Measurements from ENCODE around the gene POU5F2.

POU5F2 gene

DNA sequence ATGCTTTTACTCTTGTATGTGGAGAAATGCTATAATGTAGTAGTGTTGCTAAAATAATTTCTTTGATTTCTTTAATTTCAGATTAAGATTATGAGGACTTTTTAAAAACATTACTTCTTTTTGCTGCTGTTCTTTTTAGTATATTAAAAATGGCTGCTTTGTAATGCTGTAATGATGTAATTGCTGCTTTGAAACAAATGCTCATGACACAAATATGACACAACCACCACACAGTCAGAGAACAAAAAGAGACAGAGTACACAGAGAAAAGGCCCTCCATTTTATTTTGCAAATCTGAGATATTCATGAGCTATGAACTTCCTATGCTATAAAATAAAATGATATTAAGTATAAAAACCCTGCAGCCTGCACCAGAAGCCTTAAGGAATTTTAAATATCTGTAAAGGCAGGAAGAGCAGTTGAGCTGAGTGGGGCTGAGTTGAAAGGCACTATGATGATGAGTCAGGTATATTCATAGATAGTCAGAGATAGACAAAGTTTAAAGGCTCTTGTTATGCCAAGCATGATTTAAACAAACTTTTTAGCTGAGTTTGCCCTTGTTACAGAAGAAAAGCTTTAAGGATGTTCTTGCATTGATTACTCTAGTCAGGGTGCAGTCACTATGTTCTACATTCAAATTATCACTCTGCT, 5.1 kb upstream of the POU5F2 start:
- H3K4me3 ChIP-seq (ENCODE audit: low read length), result no peak overlapping the region
- no peaks in the 10 kb centered on the region for H3K9me3 ChIP-seq (ENCODE audit: control insufficient read depth, insufficient read depth, low read length)
- no peaks in the 10 kb centered on the region for H3K27me3 ChIP-seq (ENCODE audit: control insufficient read depth, insufficient read depth, low read length)
- no peaks in the 10 kb centered on the region for H3K4me1 ChIP-seq (ENCODE audit: control insufficient read depth, insufficient read depth, low read length)
- no peak for DNase-seq (ENCODE audit: low read depth, low spot score)
- H3K36me3 ChIP-seq (ENCODE audit: control insufficient read depth, insufficient read depth, low read length), result no peaks in the 10 kb centered on the region
- H3K27ac ChIP-seq (ENCODE audit: low read length), result no peak overlapping the region

DNA sequence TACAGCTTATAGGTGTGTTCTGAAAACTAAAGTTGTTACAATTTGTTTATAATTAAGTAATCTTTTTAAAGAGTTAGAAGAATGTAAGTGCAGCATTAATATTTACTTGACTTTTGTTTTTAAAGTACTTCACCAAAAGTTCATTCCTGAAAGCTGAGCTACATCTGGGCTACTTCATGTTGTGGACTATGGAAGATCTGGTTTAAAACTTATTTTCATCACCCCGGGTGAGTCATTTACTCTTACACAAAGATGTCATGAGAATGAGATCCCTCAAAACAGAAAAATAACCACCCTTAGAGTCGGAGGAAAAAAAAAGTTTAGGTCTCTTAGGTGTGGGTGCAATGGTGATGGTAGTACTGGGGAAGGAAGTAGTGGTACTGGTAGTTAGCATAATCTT, 5.1 kb downstream of the POU5F2 start:
- Histone ChIP-seq H3K27ac (ENCODE audit: low read length) (no peak overlapping the region), H3K4me1 (ENCODE audit: control insufficient read depth, insufficient read depth, low read length) (no peaks in the 10 kb centered on the region), H3K27me3 (ENCODE audit: control insufficient read depth, insufficient read depth, low read length) (no peaks in the 10 kb centered on the region), H3K36me3 (ENCODE audit: control insufficient read depth, insufficient read depth, low read length) (no peaks in the 10 kb centered on the region), H3K4me3 (ENCODE audit: low read length) (no peak overlapping the region), H3K9me3 (ENCODE audit: control insufficient read depth, insufficient read depth, low read length) (no peaks in the 10 kb centered on the region)
- DNase-seq (ENCODE audit: low read depth, low spot score), result no peak
- no CpG with 5 or more reads among the region's 2 CpGs for WGBS (ENCODE audit: insufficient coverage, insufficient read length)

DNA sequence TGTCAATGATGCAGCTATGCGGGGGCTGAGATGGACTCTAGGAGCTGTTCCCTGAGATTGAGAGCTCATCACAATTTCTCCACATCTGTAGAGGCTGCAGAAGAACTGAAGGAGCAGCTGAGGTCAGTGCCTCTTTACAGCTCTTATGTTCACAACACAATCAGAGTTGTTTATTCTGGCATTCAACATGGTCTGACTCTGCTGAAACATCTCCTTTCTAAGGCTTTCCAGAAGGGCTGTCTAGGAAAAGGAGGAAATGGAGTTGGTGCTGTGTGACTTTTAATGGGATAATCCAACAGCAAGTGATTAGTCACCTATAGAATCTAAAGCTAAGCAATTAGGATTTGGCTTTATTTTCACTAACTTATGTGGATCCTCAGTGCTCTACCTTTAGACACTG, 6.0 kb downstream of the POU5F2 start:
- no peaks in the 10 kb centered on the region for H3K9me3 ChIP-seq (ENCODE audit: control insufficient read depth, insufficient read depth, low read length)
- H3K27ac ChIP-seq (ENCODE audit: low read length), result no peak overlapping the region
- no peaks in the 10 kb centered on the region for H3K36me3 ChIP-seq (ENCODE audit: control insufficient read depth, insufficient read depth, low read length)
- no peaks in the 10 kb centered on the region for H3K27me3 ChIP-seq (ENCODE audit: control insufficient read depth, insufficient read depth, low read length)
- no peaks in the 10 kb centered on the region for H3K4me1 ChIP-seq (ENCODE audit: control insufficient read depth, insufficient read depth, low read length)
- DNase-seq (ENCODE audit: low read depth, low spot score), result no peak
- WGBS (ENCODE audit: insufficient coverage, insufficient read length), result no CpG with 5 or more reads among the region's 1 CpG
- H3K4me3 ChIP-seq (ENCODE audit: low read length), result no peak overlapping the region

DNA sequence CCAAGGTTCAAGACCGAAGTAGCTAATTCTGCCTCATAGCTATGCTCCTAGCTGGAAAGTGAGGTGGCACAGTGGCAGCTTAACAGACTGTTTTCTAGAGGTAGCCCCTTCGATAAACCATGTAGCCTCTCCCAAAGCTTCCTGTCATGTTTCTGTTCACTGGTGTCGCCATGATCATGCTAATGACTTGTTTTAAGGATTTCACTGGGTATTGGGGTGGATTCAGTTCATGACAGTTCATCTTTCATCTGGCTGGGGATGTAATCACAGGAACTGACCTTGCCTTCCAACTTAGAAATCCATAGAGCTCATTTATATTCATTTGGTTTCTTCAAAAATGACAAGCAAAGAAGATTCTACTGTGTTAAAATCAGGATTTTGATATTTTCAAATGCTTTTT, 9.4 kb downstream of the POU5F2 start:
- H3K27ac ChIP-seq (ENCODE audit: low read length), result no peak overlapping the region
- no CpG with 5 or more reads among the region's 3 CpGs for WGBS (ENCODE audit: insufficient coverage, insufficient read length)
- no peaks in the 10 kb centered on the region for H3K9me3 ChIP-seq (ENCODE audit: control insufficient read depth, insufficient read depth, low read length)
- no peak overlapping the region for H3K4me3 ChIP-seq (ENCODE audit: low read length)
- DNase-seq (ENCODE audit: low read depth, low spot score), result no peak
- H3K4me1 ChIP-seq (ENCODE audit: control insufficient read depth, insufficient read depth, low read length), result no peaks in the 10 kb centered on the region
- H3K27me3 ChIP-seq (ENCODE audit: control insufficient read depth, insufficient read depth, low read length), result no peaks in the 10 kb centered on the region
- H3K36me3 ChIP-seq (ENCODE audit: control insufficient read depth, insufficient read depth, low read length), result no peaks in the 10 kb centered on the region

DNA sequence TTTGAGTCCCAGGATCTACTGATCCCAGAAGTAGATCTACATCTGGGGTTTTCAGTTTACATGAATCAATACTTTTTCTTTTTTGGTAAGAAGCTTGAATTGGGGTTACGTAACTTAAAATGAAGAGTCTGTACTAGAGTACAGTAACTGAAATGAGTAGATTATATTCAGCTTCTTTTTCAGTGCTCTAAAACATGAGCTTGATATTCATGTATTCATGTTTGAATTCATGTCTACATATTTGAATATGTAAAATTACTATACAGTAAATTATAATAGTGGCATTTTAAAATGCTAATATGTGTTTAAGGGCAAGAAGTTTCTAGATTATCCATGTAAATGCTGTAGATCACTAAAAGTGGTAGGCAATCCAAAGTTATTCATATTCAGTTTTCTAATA, 14.8 kb downstream of the POU5F2 start:
- no peaks in the 10 kb centered on the region for H3K36me3 ChIP-seq (ENCODE audit: control insufficient read depth, insufficient read depth, low read length)
- H3K9me3 ChIP-seq (ENCODE audit: control insufficient read depth, insufficient read depth, low read length), result no peaks in the 10 kb centered on the region
- H3K4me1 ChIP-seq (ENCODE audit: control insufficient read depth, insufficient read depth, low read length), result no peaks in the 10 kb centered on the region
- no CpG with 5 or more reads among the region's 1 CpG for WGBS (ENCODE audit: insufficient coverage, insufficient read length)
- no peaks in the 10 kb centered on the region for H3K27me3 ChIP-seq (ENCODE audit: control insufficient read depth, insufficient read depth, low read length)
- no peak for DNase-seq (ENCODE audit: low read depth, low spot score)
- H3K27ac ChIP-seq (ENCODE audit: low read length), result no peak overlapping the region
- H3K4me3 ChIP-seq (ENCODE audit: low read length), result no peak overlapping the region

DNA sequence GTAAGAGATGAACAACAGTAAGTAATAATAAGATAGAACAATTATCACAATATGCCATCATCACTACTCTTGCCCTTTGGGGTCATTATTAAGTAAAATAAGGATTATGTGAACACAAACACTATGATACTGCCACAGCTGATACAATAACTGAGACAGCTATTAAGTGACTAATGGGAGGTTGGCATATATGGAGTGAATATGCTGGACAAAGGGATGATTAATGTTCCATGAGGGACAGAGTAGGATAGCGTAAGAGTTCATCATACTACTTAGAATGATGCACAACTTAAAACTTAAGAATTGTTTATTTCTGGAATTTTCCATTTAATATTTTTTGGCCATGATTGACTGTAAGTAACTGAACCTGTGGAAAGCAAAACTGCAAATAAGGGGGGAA, 16.6 kb downstream of the POU5F2 start:
- no peaks in the 10 kb centered on the region for H3K4me1 ChIP-seq (ENCODE audit: control insufficient read depth, insufficient read depth, low read length)
- no CpG with 5 or more reads among the region's 1 CpG for WGBS (ENCODE audit: insufficient coverage, insufficient read length)

DNA sequence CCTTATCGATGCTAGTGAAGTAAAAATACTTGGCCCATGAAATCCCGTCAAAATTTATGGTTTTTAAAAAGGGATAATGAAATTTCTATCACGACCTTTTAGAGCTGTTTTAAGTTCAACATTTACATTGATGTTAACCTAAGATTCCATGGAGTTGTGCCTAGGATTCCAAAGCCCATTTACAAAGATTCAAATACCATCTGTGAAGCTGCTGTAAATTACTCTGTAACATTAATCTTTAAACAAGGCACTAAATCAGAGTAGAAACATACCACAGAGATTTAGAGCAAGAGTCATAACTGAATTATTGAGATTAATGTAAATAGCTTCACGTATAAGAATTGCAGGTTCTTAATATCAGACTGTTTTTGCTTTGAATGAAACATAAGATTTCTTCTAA, 17.7 kb downstream of the POU5F2 start:
- H3K9me3 ChIP-seq (ENCODE audit: control insufficient read depth, insufficient read depth, low read length), result no peaks in the 10 kb centered on the region
- H3K27ac ChIP-seq (ENCODE audit: low read length), result no peak overlapping the region
- no peak for DNase-seq (ENCODE audit: low read depth, low spot score)
- no peaks in the 10 kb centered on the region for H3K4me1 ChIP-seq (ENCODE audit: control insufficient read depth, insufficient read depth, low read length)
- no peaks in the 10 kb centered on the region for H3K36me3 ChIP-seq (ENCODE audit: control insufficient read depth, insufficient read depth, low read length)
- WGBS (ENCODE audit: insufficient coverage, insufficient read length), result no CpG with 5 or more reads among the region's 4 CpGs
- H3K4me3 ChIP-seq (ENCODE audit: low read length), result no peak overlapping the region
- no peaks in the 10 kb centered on the region for H3K27me3 ChIP-seq (ENCODE audit: control insufficient read depth, insufficient read depth, low read length)

More for the DNA sequence above, 16.6 kb downstream of the POU5F2 start:
- Histone ChIP-seq H3K36me3 (ENCODE audit: control insufficient read depth, insufficient read depth, low read length) (no peaks in the 10 kb centered on the region), H3K4me3 (ENCODE audit: low read length) (no peak overlapping the region), H3K9me3 (ENCODE audit: control insufficient read depth, insufficient read depth, low read length) (no peaks in the 10 kb centered on the region), H3K27me3 (ENCODE audit: control insufficient read depth, insufficient read depth, low read length) (no peaks in the 10 kb centered on the region), H3K27ac (ENCODE audit: low read length) (no peak overlapping the region)
- DNase-seq (ENCODE audit: low read depth, low spot score), result no peak

DNA sequence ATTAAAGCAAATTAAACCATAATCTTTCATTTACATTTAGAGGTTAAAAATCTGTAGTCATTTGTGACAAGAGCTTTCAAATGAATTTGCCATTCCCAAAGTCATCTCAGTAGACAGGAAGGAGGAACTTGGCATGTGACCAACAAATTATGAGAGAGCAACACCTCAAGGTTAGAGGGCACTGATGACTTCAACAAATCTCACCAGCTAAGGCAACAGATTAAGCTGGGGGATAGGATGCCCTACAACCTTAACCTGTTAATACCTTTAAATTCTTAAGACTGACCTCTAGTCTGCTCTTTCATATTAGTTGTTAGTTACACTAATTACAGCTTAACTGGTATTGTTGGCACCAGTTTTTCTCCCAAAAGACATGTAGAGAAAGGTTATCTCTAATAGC, 18.4 kb downstream of the POU5F2 start:
- no peaks in the 10 kb centered on the region for H3K36me3 ChIP-seq (ENCODE audit: control insufficient read depth, insufficient read depth, low read length)
- H3K9me3 ChIP-seq (ENCODE audit: control insufficient read depth, insufficient read depth, low read length), result no peaks in the 10 kb centered on the region
- H3K4me3 ChIP-seq (ENCODE audit: low read length), result no peak overlapping the region
- no peak for DNase-seq (ENCODE audit: low read depth, low spot score)
- no peak overlapping the region for H3K27ac ChIP-seq (ENCODE audit: low read length)
- H3K27me3 ChIP-seq (ENCODE audit: control insufficient read depth, insufficient read depth, low read length), result no peaks in the 10 kb centered on the region
- H3K4me1 ChIP-seq (ENCODE audit: control insufficient read depth, insufficient read depth, low read length), result no peaks in the 10 kb centered on the region

DNA sequence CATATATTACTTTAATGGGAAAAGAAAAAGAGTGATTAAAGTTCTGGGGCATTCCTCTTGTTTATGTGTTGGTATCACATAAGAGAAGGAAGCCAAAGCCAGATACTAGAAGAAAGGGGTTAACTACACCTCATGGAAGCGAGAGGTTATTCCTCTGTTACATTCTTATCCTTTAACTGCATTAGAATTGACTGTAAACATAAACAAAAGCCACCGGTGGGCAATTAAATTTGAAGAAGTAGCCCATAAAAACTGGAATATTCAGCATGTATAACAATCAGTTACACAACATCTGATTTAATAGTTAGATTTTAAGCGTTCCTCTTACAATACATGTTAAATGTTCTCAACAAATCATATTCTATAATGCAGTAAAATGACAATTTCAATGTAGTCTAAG, 18.8 kb downstream of the POU5F2 start:
- no peak for DNase-seq (ENCODE audit: low read depth, low spot score)
- H3K36me3 ChIP-seq (ENCODE audit: control insufficient read depth, insufficient read depth, low read length), result no peaks in the 10 kb centered on the region
- H3K4me3 ChIP-seq (ENCODE audit: low read length), result no peak overlapping the region
- no peaks in the 10 kb centered on the region for H3K27me3 ChIP-seq (ENCODE audit: control insufficient read depth, insufficient read depth, low read length)
- no peaks in the 10 kb centered on the region for H3K9me3 ChIP-seq (ENCODE audit: control insufficient read depth, insufficient read depth, low read length)
- H3K4me1 ChIP-seq (ENCODE audit: control insufficient read depth, insufficient read depth, low read length), result no peaks in the 10 kb centered on the region
- no peak overlapping the region for H3K27ac ChIP-seq (ENCODE audit: low read length)
- WGBS (ENCODE audit: insufficient coverage, insufficient read length), result no CpG with 5 or more reads among the region's 3 CpGs

DNA sequence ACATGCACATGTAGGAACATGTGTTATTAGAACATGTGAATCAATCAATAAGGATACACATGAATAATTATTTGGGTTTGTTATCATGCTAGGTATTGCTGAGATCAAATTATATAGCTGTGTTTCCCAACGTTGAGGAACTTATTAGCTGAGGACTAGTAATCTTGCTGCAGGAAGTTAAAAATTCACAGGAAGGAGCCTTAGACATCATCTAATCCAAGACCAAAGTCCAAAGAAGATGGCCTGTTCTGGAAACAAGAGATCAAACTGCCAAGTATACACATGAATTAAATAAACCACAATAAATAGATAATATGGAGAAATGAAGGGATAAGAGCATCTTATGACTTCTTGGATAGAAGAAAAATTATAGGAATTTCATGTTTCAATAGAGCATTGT, 19.9 kb downstream of the POU5F2 start:
- H3K4me3 ChIP-seq (ENCODE audit: low read length), result no peak overlapping the region
- no CpG with 5 or more reads among the region's 1 CpG for WGBS (ENCODE audit: insufficient coverage, insufficient read length)
- no peaks in the 10 kb centered on the region for H3K27me3 ChIP-seq (ENCODE audit: control insufficient read depth, insufficient read depth, low read length)
- DNase-seq (ENCODE audit: low read depth, low spot score), result no peak
- H3K36me3 ChIP-seq (ENCODE audit: control insufficient read depth, insufficient read depth, low read length), result no peaks in the 10 kb centered on the region
- H3K27ac ChIP-seq (ENCODE audit: low read length), result no peak overlapping the region
- no peaks in the 10 kb centered on the region for H3K9me3 ChIP-seq (ENCODE audit: control insufficient read depth, insufficient read depth, low read length)
- H3K4me1 ChIP-seq (ENCODE audit: control insufficient read depth, insufficient read depth, low read length), result no peaks in the 10 kb centered on the region

DNA sequence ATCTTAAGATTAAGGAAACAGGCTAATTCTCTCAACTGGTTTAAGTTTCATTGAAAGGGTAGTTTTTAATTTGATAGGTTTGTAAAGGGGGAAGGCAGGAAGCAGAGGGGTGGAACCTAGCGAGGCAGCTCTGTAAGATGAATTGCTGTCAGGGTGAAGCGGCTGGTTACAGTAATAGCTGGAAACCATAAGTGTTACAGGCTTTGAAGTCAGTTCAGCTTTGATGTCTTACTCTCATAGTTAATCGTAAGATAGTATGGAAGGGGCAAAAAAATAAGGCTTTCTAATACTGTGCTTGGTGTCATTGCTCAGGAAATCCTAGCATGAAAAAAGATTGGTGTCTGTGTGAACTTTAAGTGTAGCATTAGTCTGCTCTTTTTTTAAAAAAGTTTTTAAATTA, 20.3 kb downstream of the POU5F2 start:
- H3K27ac ChIP-seq (ENCODE audit: low read length), result no peak overlapping the region
- H3K27me3 ChIP-seq (ENCODE audit: control insufficient read depth, insufficient read depth, low read length), result no peaks in the 10 kb centered on the region
- H3K4me3 ChIP-seq (ENCODE audit: low read length), result no peak overlapping the region
- no peaks in the 10 kb centered on the region for H3K4me1 ChIP-seq (ENCODE audit: control insufficient read depth, insufficient read depth, low read length)
- no peaks in the 10 kb centered on the region for H3K36me3 ChIP-seq (ENCODE audit: control insufficient read depth, insufficient read depth, low read length)
- no peak for DNase-seq (ENCODE audit: low read depth, low spot score)
- no peaks in the 10 kb centered on the region for H3K9me3 ChIP-seq (ENCODE audit: control insufficient read depth, insufficient read depth, low read length)
- WGBS (ENCODE audit: insufficient coverage, insufficient read length), result no CpG with 5 or more reads among the region's 3 CpGs

Measured in iPS DF 6.9 (cell line).